GM19023 (cell line): ENCODE data around the gene BAIAP2L2.
A peak's percentile ranks its signal among the peaks of the same experiment; 100 is the strongest.

Source experiments
- ATAC-seq: cut with Tn5 transposase; IDR thresholded peaks from one replicate; pipeline ENCODE4 v1.9.1; 2021; ENCODE audit warnings: mild to moderate bottlenecking, moderate library complexity; ENCODE audit not compliant: unreplicated experiment

BAIAP2L2 gene

GRCh38 chr22:38070250-38070921 lies 40.1 kb downstream of the BAIAP2L2 start:
- ATAC-seq: no peak

GRCh38 chr22:38069372-38070249 lies 40.9 kb downstream of the BAIAP2L2 start:
- ATAC-seq: no peak

GRCh38 chr22:38068641-38069371 lies 41.7 kb downstream of the BAIAP2L2 start:
- no peak for ATAC-seq

DNA sequence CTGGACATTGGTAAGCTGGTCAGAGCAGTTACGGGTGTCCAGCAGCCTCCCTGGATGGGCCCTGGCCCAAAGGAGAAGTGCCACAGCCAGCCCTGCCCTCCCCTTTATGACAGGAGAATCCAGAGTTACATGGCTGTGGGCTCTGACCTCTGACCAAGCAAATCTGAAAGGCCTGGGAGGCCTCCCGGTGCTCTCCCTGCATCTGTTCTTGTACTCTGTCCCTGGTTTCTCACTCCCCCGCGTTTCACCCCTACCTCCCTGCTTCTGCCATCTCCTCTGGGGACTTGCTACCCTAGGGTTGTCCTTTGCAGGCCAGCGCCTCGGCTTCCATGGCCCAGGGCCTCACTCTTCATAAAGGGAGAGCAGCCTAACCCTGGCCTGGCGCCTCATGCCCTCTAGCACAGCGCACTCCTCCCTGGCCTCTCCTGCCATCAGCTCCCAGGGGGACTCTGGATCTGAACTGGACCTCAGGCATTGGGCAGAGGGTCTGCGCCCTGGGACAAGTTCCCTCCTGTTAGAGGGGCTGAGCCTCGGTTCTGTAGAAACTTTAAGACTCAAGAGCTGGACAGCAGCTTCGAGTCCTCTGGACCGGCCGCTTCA lies 42.6 kb downstream of the BAIAP2L2 start:
- ATAC-seq: no peak

GRCh38 chr22:38067028-38067415 lies 43.5 kb downstream of the BAIAP2L2 start:
- no peak for ATAC-seq

DNA sequence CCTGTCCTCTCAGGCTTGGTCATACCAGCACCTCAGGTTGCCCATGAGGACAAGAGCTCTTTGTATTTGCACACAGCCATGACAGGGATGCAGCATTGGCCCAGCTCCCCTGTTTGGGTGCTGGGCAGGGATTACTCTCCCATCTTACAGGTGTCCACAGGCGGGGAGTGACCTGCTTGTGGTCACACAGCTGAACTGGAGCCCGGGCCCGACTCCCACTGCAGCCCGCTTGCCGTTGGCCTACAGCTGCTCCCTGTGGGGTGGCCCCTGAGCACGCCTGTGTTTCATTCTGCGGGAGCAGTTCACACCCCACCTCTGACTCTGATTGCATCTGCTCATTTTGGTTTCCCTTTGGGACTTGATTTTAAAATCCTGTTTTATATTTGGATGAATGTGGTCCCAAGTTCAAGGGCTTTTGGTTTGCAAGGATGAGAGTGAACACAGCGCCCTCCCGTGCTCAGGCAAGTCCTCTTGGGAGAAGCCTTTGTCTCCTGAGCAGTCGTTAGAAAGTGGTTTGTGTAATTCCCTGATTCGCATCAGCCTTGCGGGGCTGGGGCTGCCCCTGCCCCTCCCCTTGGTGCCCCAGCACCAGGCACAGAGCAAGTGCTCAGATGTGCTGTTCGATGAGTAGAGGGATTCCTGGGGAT lies 44.0 kb downstream of the BAIAP2L2 start:
- no peak for ATAC-seq

DNA sequence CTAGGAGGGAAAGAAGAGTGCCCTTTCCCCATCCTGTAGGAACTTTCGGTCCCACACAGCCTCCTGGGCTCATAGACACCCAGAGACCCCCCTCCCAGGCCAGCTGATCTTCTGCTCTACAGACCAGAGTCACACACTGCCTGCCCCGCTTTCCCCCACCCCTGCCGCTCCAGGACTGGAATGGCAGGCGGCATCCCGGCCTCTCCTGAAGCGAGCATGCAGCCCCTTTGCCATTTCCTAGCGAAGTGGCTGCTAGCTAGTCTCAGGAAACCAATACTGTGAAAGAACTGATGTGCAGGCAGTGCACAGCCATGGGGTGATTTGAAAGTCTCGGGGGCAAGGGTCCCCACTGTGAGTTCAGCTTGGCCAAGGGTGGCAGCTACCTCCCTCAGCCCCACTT lies 44.9 kb downstream of the BAIAP2L2 start:
- no peak for ATAC-seq

DNA sequence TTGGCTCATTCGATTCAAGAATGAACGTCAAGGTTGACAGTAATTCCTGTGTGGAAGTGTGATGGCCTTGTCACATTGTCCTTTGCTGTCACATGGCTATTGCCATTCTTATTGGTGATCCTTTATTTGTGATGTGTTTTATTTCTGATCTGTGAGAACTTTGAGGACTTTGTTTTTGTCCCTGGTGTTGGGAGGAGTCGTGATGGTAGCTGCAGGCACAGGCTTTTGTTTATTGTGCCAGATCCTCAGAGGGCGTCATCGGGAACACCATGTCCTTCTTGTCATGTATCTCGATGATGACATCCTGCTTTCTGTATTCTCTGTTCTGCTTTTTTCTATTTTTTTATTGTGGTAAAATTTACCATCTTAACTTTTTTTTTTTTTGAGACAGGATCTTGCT lies 47.7 kb downstream of the BAIAP2L2 start:
- no peak for ATAC-seq

DNA sequence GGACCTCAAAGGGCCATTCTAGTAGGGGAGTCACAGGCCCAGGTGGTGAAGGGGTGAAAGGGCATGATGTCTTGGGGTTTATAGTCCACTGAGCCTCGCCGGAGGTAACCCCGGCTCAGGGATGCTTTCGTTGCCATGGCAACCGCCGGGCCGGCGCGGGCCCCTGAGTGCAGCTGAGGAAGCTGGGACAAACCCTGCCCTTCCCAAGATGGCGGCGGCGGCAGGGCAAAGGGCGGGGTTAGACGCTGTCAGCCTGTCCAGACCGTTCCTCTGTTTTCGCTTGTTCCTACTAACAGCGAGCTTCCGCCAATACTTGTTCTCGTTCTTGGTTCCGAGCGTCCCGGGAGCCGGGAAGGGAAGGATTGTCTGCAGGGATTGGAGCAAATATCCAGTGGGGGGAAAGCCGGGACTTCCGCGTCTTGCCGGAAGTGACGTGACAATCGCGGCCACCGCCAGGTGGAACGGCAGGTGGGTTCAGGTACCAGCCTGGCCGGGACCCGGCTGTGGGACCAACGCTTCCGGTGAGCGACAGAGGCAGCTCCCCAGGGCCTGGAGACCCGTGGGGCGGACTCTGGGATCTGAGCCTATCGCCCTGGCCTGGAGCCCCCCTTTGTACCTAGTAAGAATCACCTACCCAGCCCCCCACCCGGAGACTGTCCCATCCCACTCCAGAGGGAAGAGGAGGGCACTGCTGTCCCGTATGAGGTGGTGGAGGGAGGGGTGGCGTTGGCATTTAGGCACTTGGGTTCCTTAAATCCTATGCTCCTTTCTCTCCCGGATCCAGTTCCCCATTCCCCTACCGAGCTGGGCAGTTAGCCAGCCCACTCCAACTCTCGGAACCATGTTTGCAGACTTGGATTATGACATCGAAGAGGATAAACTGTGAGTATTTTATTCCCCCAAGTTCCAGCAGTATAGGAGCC lies 53.3 kb downstream of the BAIAP2L2 start, which contains the start of gene PICK1:
TSS of gene PICK1 (plus strand) at position 436 of the 923 bp plus-strand sequence. CDS start at position 842, 406 bp downstream.
- ATAC-seq: peak; percentile 59

DNA sequence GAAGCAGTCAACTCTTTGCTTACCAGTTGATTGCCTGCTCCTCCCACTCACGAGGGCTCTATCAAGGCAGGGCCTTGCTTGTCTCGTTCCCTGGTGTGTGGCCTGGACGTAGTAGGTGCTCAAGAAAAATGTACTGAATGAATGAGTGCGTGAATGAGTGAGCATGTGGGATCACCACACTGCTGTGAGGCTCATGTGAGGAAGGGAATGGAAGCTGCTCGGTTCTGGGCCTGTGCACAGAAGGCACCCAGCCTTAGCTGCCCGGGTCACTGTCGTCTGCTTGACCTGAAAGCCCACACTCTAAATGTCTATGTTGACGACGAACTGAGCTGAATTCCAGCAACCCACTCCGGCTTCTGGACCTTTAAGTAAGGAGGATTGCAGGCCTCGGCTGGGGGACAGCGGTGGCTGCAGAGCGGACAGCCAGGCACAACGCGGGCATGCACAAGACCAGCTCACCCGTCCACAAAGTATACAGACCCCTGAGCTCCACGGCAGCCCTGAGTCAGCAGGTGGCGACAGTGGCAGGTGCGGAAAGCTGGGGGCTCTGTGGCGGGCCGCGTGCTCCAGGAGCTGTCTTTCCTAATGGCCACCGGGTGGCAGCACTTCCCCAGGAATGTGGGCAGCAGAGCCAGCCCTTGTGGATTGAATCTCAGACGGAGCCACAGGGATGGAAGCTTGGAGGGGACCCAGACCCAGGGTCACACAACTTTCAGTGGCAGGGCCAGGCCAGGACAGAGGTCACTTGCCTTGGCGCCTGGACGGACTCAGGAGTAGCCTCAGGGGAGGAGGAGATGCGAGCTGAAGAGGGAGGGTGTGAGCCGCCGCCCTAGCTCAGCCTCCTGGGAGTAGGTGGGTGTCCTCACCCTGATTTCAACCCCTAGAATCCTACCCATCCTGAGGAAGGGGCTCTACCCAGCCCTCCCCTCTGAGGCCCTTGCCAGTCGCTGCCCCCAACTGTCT lies 58.3 kb downstream of the BAIAP2L2 start:
- no peak for ATAC-seq

DNA sequence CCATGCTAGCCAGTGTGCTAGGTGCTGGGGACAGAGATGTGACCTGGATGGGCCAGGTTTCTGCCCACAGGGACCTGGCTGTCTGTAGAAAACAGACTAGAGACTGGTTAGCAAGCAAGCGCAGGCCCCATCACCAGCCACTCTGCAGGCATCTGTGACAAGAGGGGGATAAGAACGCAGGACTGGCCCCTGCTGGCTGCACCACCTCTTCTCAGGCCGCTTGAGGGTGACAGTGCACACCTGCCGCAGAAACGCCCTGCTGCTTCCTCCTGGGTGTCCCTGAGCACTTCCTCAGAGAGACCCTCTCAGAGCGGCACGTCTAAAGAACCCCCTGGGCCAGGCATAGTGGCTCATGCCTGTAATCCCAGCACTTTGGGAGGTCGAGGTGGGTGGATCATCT lies 59.2 kb downstream of the BAIAP2L2 start:
- no peak for ATAC-seq

GRCh38 chr22:38050720-38051119 lies 59.8 kb downstream of the BAIAP2L2 start:
- no peak for ATAC-seq

DNA sequence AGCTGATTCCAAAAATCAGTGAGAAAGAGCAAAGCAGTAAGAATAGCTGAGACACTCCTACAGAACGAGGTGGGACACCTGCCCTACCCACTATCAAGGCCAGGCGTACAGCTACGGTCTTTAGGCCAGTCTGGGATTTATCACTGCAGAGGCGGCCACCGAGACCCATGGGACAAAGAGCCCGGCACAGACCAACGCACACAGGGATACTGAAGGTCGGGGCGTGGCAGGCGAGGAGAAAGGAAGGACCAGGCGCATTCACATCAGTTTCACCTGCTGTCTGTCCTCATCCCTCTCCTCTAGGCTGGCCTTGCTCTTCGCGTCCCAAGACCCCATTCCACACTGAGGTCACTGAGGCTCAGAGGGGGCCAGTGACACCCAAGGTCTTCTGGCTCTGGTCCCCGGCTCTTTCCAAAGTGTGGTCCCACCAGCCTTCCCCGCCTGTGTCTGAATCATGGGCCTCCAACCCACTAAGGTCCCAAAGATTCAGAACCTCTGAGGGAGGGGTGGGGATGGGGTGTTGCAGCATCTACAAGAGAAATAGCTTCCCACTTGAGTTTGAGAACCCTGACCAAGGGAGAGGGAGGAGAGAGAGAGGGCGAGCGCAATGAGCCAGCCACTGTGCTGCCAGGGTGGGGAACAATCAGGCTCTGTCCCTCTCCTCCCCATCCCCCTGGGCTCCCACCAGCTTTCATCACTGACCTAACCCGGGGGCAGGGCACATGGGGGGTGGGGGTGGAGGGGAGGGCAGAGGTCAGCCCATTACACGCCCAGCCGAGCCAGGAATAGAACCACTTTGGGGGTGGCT lies 60.5 kb downstream of the BAIAP2L2 start:
- no peak for ATAC-seq

GRCh38 chr22:38046070-38046748 lies 64.3 kb downstream of the BAIAP2L2 start:
- no peak for ATAC-seq

DNA sequence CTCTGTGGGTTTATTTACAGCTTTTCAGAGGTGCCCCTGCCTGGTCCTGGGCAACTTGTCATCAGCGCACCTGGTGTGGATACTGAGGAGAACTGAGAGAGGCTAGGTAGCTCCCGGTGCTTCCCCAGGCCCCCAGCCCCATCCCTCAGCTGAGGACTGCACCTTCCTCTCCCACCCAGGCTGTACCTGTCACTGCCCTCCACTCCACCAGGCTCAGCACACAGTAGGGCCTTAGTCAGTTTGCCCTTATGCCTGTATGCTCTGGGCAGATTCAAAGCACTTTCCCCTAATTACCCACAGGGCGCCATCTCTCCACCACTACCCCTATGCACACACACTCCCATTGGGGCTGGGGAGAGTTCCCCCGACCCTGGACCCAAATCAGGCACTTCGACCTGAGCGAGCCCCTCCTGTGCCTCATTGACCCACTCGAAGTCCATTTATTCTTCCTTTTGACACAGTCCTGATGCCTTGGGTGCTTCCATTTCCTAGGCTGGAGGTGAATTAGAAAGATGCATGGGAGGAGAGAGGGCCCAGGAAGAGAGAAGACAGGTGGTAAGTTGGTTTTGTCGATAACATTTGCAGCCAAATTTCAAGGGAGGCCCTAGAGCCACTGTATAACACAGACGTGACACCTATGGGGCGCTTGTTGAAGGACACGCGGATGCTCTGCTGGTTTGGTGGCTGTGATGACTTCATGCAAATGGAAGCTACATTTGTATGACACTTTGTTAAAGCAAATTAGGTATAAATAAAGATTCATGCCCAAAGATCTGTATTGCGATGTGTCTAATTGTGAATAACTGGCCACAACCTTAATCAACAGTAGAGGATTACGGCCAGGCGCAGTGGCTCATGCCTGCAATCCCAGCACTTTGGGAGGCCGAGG lies 67.1 kb downstream of the BAIAP2L2 start:
- no peak for ATAC-seq

GRCh38 chr22:38042488-38042790 lies 68.0 kb downstream of the BAIAP2L2 start:
- no peak for ATAC-seq
